Measurements from ENCODE around the gene EFNA1.
A peak's percentile ranks its signal among the peaks of the same experiment; 100 is the strongest.
"Not testable (repeated sequence)": the region's sequence is repeated elsewhere in the genome, so short reads cannot be mapped to it uniquely, and the experiment has no call there.

Gene EFNA1

DNA sequence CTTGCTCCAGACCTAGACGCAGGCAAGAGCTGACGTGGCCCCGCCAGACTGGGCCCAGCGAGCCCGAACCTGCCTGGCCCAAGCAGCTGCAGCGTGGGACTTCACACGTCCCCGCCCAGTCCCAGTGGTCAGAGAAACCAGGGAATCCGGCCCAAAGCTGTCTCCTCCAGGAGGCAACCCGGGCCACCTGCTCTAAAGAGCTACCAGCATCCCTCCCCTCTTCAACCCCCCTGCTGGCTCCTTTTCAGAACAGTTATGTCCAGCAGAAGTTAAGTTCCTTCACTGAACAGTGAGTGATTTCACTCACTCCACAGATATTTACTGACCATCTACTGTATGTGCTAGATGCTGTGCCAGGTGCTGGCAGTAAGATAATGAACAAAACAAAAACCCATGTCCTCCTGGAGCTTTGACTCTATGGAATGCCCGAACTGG lies 2.1 kb upstream of the EFNA1 start:
- no peak for DNase-seq

GRCh38 chr1:155125946-155126555 lies 1.6 kb upstream of the EFNA1 start:
- DNase-seq, result no peak

DNA sequence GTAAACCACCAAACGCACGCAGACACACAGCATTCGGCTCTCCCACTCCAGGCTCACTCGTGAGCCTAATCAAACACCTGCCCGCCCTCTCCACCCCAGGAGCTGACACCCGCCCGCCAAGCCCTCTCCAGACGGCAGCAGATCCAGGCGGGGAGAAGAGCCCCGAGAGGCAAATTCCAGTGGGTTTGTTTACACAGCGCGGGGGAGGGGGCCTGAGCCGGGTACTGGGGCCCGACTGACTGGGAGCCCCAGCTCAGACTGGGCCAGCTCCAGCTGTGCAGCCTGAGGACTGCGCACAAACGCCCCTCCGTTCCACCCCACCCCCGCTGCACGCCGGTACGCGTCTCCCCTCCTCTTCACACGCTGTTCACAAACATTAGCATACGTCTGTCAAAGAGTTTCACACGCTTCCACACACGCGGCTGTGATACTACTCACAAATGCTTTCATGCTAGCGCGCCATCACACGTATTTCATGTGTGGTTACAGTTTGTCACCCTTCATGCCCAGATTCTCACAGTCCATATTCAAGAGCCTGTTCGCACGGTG lies 1.0 kb upstream of the EFNA1 start:
- peak; percentile 21 to 23 for DNase-seq

GRCh38 chr1:155127967-155128754 lies 485 bp downstream of the EFNA1 start:
- no peak for DNase-seq

DNA sequence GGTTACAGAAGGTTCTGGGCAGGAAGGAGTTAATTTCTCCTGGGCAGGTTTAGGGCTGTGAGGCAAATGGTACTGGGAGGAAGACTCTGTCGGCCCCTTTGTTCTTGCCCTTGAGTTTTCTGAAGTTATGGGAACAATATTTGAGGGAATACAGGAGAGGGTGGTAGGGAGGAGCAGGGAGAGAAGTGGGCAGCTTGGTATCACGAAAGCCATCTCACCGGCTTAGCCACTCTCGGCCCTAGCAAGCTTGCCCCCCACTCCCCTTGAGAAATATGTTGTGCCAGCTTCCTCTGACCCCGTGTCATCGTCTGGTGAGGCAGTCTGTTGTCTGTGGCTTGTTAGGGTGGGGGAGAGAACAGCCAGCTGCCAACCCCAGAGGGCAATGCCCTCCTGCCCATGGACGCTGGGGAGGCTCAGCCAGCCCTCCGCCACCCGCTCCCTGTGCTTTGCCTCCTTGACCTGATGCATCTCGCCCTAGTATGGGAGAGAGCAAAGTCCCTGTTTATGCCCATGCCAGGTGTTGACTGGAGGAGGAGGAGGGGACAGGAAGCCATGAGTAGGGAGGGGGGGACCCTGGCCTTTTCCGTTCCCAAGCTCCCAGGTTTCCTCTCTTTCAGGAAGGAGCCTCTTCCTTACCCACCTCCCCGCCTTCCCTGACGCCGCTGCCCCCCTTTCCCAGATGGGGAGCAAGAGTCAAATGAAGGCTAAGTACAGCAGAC lies 1.2 kb downstream of the EFNA1 start:
- DNase-seq, result no peak

DNA sequence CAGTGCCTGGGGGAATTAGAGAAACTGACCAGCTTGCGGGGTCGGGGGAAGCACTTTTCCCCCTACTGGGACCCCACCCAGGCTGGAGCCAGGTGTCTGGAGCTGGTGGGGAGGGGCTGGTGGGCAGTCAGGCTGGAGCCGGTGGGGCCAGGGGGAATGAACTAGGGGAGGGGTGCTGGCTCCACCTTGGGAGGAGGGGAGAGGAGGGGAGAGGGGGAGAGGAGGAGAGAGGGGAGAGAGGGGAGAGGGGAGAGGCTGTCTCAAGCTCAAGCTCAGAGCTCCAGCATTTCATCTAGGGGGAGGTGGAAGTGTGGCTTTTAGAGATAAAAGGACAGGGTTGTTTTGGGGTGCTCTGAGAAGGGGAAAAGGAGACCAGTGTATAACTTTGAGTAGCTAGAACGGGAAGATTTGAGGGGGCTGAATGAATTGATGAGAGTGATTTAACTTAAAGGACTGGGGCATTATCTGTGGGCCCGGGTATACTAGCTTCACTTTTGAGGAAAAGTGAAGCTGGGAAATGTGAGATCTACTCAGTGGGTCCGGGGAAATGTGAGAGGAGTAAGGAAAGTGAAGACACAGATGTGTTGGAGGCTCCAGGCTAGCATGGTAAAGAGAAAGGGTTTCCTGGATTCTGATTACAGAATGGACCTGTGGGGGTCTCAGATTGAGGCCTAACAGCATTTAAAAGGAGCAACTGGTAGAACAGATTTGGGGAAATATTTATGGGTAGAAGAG lies 2.8 kb downstream of the EFNA1 start:
- DNase-seq, result no peak

DNA sequence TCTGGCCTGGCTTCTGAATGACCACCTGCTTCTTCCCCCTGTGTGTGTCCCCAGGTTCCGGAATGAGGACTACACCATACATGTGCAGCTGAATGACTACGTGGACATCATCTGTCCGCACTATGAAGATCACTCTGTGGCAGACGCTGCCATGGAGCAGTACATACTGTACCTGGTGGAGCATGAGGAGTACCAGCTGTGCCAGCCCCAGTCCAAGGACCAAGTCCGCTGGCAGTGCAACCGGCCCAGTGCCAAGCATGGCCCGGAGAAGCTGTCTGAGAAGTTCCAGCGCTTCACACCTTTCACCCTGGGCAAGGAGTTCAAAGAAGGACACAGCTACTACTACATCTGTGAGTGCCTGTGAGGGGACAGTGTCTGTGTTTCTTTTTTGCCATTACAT lies 3.6 kb downstream of the EFNA1 start:
- no peak for DNase-seq

DNA sequence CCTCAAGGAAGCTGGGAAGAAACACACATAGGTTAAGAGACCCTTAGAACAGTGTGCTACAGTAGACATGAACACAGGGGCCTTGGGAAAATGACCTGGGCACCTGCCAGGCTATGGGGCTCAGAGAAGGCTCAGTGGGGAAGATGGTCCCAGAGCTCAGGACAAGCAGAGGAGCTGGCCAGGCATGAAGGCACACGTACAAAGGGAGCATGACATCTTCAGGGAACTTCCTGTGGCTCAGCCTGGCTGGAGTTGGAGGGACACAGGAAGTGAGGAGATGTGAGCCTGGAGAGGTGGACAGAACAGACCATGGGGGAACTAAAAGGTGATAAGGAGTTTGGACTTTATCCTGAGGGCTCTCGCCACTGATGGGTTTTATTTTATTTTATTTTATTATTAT lies 4.2 kb downstream of the EFNA1 start:
- DNase-seq, result no peak

- no peak for DNase-seq
Observed at GRCh38 chr1:155133799-155134281, 6.2 kb downstream of the EFNA1 start.

DNA sequence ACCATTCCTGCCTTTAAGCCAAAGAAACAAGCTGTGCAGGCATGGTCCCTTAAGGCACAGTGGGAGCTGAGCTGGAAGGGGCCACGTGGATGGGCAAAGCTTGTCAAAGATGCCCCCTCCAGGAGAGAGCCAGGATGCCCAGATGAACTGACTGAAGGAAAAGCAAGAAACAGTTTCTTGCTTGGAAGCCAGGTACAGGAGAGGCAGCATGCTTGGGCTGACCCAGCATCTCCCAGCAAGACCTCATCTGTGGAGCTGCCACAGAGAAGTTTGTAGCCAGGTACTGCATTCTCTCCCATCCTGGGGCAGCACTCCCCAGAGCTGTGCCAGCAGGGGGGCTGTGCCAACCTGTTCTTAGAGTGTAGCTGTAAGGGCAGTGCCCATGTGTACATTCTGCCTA lies 6.6 kb downstream of the EFNA1 start:
- DNase-seq, result no peak

GRCh38 chr1:155134880-155135414 lies 7.3 kb downstream of the EFNA1 start:
- DNase-seq, result peak; percentile 49 to 65

DNA sequence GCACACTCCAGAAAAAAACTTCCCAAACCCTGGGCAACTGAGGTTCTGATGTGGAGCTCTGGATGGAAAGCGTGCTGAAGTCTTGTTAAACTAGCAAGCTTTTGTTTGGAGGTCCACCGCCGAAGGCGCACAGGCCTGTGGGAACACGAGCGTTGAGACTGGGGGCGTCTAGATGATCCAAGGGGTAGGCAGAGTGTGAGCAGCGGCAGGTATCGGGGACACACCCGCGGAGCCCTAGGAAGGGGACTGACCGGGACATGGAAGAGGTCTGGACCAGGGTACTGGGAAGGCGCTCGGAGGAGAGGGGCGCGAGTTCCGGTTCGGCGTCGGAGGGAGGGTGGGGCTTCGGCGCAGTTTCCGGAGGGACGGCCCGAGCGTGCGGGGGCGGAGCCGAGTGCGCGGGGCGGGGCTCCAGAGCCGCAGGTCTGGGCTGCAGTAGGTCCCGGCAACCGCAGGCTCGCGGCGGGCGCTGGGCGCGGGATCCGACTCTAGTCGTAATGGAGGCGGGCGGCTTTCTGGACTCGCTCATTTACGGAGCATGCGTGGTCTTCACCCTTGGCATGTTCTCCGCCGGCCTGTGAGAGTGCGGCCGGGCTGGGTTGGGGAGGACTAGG lies 7.8 kb downstream of the EFNA1 start, which contains the start of gene SLC50A1:
TSS of gene SLC50A1 (plus strand) at position 438 of the 614 bp plus-strand sequence. CDS start at position 498, 60 bp downstream.
- peak; percentile 78 to 84 for DNase-seq

DNA sequence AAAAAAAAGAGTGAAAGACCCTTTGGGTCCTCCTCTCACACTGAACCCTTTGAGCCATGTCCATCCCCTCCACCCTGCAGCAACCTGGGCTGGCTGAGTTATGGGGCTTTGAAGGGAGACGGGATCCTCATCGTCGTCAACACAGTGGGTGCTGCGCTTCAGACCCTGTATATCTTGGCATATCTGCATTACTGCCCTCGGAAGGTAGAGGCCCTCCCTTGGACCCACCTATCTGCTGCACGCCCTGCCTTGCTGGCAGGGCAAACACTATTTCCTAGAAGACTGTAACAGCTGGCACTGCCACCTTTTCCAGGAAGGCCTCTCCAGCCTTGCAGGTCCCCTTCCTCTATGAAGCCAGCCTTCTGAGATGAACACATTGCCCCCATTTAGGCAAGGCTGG lies 9.1 kb downstream of the EFNA1 start:
- DNase-seq, result no peak

DNA sequence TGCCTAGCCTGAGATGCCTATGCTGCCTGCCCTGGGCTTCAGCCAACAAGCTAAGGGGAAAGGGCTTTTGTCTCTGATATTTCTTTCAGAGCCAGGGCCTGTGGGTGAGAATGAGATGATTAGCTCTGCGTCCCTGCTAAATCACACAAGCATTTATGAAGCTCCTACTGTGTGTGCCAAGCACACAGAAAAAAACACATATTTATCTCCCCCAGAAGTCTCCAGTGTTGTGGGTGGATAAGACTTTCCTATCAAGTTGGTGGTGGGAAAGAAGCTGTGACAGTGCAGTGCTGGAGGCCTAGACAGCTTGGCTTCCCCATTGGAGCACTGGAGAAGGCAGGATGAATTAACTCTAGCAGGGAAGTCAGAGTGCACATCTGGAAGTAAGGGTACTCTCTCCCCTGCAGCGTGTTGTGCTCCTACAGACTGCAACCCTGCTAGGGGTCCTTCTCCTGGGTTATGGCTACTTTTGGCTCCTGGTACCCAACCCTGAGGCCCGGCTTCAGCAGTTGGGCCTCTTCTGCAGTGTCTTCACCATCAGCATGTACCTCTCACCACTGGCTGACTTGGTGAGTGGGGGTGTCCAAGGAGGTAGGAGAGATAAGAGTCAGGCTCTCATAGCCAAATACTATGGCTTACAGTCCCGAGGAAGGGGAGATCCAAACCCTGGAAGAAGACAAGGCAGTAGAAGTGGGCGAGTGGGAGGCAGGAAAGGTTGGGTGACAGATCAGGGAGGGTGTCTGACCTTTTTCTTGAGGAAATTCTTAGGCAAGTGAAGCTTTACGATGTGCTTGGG lies 9.7 kb downstream of the EFNA1 start:
- DNase-seq, result no peak

DNA sequence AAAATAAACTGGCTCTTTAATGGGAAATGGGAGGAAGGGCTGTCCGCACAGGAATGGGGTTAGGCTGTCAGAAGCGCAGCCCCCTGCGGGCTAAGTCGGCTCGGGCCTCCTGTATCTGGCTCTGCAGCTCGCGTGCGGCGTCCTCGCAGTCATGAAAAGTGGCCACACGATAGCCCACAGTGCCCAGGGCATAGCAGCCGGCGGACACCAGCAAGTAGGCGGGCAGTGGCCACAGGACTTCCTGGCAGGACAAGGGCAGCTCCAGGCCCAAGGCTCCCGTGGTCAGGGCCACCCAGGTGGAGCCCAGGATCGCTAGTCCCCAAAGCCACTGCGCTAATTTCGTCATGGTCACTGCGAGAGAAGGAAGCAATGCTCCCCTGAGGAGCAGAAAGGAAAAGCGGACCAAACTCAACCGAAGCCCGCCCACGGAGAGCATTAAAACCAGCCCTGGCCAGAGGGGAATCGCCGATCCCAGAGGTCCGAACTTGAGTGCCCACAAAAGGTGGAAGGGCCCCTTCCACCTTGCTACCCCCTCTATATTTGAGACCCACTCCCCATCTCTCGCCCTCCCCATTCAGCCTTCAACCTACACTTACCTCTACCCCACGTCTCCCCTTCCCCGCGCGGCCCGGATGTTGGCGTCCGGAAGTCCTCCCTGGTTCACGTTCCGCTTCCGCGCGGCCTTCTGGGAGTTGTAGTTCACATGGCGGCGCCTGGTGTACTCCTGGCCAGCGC lies 12.4 kb downstream of the EFNA1 start, which contains the start of gene DPM3:
TSS of gene DPM3 (minus strand) at position 637 of the 735 bp plus-strand sequence. CDS start at position 346, 291 bp downstream.
- DNase-seq, result peak; percentile 80 to 85

- no peak for DNase-seq
Observed at GRCh38 chr1:155140630-155140953, 12.9 kb downstream of the EFNA1 start.

- DNase-seq, result no peak
Observed at GRCh38 chr1:155141749-155142148, 14.1 kb downstream of the EFNA1 start.

DNA sequence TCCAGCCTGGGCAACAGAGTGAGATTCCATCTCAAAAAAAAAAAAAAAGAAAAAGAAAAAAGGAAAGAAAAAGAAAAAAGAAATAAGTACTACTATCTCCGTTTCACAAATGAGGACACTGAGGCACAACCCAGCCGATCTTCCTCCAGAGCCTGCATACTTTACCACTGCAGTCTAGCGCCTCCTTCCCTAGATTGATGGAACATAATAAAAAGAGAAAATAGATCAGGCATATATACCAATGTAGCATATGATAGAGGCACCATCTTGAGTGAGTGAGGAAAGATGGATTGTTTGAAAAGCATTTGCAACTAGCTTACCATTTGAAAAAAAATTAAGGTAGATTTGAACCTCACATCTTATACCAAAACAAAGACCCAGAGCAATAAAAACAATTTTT lies 17.8 kb downstream of the EFNA1 start:
- no peak for DNase-seq

GRCh38 chr1:155155996-155156643 lies 28.4 kb downstream of the EFNA1 start:
- DNase-seq, result not testable (repeated sequence)

DNA sequence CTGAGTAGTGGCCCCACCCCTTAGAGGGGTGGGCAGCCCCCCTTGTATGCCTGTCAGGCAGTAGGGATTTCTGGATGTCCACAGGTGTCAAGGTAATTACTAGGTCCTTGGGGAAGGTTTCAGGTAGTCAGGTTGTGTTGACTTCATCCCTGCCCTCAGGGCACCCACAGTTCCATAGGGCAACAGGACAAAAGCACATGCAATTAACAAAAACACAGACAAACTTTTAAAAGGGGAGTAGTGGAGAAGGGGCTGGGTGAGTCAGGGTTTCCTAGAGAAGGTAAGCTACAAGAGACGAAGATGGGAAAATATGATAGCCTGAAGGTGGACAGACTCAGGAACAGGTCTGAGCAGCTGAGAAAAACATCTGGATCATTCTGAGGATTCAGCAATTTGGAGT lies 31.3 kb downstream of the EFNA1 start:
- no peak for DNase-seq

Data from Kasumi-1 (cell line).